K562 (cell line): Measurements from ENCODE around the gene RSPH9. TPM values are rescaled to one million over a fixed set of nuclear protein-coding genes. Genes with fewer than 3 reads are reported as not detected.

Experiments used
- CSDE1 ChIP-seq, 2 experiments: fragments of 450-650 bp; IDR thresholded peaks; 2 replicates each; pipeline ENCODE4 v1.6.1; 2016; ENCODE audit warnings: mild to moderate bottlenecking in 1 of 2
- MGA ChIP-seq: fragments of 450-650 bp; IDR thresholded peaks from 2 replicates; pipeline ENCODE4 v1.6.1; 2016; ENCODE audit warnings: mild to moderate bottlenecking, moderate library complexity
- MIER1 ChIP-seq: fragments of 450-650 bp; IDR thresholded peaks from 2 replicates; pipeline ENCODE4 v1.6.1; 2016; ENCODE audit warnings: antibody characterized with exemption, mild to moderate bottlenecking, low read depth
- PTBP1 ChIP-seq: fragments of 200-400 bp; formaldehyde crosslinking; IDR thresholded peaks from 2 replicates; pipeline ENCODE4 v1.6.1; 2017; ENCODE audit warnings: low read depth, low read length
- polyA plus RNA-seq, 8 experiments: library from polyadenylated mRNA; depleted of rRNA in 4 of 8; stranded (reverse) in 5 of 8; unstranded in 3 of 8; fragments of >200 nt; fragmentation: Nextera tagmentation in 2 of 8; fragmentation: Illumina TruSeq in 1 of 8; extraction: Ambion mirVana in 2 of 8; extraction: Trizol in 1 of 8; gene quantifications; 2 replicates each; pipeline versions ENCODE4 v1.2.1 to v1.2.3, GENCODE V29; 2011 to 2014; ENCODE audit warnings: inconsistent platforms in 1 of 8, missing spikeins in 1 of 8
- total RNA-seq, 7 experiments: library from RNA; depleted of rRNA in 6 of 7; stranded (reverse); fragments of >200 nt in 6 of 7; fragmentation: Illumina TruSeq in 2 of 7; extraction: Trizol in 2 of 7; gene quantifications; 2 replicates each; pipeline versions ENCODE4 v1.2.1 to v1.2.3, GENCODE V29; 2011 to 2021; ENCODE audit warnings: low replicate concordance in 1 of 7
- TF ChIP-seq, protein P1 (sequence below): fragments of 450-650 bp; IDR thresholded peaks from 2 replicates; pipeline ENCODE4 v1.6.1; 2016; ENCODE audit warnings: low read depth
- TF ChIP-seq, protein P2 (sequence below): fragments of 250-450 bp; sonication (Bioruptor Pico); IDR thresholded peaks from 2 replicates; pipeline ENCODE4 v1.8.0; 2022; ENCODE audit warnings: inconsistent platforms

RSPH9 gene
- total and polyA plus RNA-seq, 9 of the 15 experiments (the other 6 are each of a cell fraction or from before 2014, with no cell fraction given), result 0.05 to 0.60 (median 0.39) TPM; not detected in 6

- TF ChIP-seq, protein P1, sequence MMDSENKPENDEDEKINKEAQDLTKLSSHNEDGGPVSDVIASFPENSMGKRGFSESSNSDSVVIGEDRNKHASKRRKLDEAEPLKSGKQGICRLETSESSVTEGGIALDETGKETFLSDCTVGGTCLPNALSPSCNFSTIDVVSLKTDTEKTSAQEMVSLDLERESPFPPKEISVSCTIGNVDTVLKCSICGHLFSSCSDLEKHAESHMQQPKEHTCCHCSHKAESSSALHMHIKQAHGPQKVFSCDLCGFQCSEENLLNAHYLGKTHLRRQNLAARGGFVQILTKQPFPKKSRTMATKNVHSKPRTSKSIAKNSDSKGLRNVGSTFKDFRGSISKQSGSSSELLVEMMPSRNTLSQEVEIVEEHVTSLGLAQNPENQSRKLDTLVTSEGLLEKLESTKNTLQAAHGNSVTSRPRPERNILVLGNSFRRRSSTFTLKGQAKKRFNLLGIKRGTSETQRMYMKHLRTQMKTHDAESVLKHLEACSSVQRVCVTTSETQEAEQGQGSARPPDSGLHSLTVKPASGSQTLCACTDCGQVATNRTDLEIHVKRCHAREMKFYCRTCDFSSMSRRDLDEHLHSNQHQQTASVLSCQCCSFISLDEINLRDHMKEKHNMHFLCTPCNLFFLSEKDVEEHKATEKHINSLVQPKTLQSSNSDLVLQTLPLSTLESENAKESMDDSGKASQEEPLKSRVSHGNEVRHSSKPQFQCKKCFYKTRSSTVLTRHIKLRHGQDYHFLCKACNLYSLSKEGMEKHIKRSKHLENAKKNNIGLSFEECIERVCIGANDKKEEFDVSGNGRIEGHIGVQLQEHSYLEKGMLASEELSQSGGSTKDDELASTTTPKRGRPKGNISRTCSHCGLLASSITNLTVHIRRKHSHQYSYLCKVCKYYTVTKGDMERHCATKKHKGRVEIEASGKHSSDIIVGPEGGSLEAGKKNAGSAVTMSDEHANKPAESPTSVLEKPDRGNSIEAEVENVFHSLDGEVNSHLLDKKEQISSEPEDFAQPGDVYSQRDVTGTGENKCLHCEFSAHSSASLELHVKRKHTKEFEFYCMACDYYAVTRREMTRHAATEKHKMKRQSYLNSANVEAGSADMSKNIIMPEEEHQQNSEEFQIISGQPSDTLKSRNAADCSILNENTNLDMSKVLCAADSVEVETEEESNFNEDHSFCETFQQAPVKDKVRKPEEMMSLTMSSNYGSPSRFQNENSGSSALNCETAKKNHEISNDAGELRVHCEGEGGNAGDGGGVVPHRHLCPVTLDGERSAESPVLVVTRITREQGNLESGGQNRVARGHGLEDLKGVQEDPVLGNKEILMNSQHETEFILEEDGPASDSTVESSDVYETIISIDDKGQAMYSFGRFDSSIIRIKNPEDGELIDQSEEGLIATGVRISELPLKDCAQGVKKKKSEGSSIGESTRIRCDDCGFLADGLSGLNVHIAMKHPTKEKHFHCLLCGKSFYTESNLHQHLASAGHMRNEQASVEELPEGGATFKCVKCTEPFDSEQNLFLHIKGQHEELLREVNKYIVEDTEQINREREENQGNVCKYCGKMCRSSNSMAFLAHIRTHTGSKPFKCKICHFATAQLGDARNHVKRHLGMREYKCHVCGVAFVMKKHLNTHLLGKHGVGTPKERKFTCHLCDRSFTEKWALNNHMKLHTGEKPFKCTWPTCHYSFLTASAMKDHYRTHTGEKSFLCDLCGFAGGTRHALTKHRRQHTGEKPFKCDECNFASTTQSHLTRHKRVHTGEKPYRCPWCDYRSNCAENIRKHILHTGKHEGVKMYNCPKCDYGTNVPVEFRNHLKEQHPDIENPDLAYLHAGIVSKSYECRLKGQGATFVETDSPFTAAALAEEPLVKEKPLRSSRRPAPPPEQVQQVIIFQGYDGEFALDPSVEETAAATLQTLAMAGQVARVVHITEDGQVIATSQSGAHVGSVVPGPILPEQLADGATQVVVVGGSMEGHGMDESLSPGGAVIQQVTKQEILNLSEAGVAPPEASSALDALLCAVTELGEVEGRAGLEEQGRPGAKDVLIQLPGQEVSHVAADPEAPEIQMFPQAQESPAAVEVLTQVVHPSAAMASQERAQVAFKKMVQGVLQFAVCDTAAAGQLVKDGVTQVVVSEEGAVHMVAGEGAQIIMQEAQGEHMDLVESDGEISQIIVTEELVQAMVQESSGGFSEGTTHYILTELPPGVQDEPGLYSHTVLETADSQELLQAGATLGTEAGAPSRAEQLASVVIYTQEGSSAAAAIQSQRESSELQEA, result no peak
- no peak for TF ChIP-seq MIER1
- TF ChIP-seq PTBP1, result no peak
- TF ChIP-seq, protein P2, sequence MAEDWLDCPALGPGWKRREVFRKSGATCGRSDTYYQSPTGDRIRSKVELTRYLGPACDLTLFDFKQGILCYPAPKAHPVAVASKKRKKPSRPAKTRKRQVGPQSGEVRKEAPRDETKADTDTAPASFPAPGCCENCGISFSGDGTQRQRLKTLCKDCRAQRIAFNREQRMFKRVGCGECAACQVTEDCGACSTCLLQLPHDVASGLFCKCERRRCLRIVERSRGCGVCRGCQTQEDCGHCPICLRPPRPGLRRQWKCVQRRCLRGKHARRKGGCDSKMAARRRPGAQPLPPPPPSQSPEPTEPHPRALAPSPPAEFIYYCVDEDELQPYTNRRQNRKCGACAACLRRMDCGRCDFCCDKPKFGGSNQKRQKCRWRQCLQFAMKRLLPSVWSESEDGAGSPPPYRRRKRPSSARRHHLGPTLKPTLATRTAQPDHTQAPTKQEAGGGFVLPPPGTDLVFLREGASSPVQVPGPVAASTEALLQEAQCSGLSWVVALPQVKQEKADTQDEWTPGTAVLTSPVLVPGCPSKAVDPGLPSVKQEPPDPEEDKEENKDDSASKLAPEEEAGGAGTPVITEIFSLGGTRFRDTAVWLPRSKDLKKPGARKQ (CRISPR knock-in tag), result peak; percentile 27; the same call in 1 of the 2 replicates
- TF ChIP-seq CSDE1 (IDR thresholded peaks at IDR 0.05), result no peak
- no peak for TF ChIP-seq MGA
Observed at GRCh38 chr6:43608310-43608763, 36.5 kb upstream of the RSPH9 start (continued).
